ENCODE measurements around the gene COX6A2. TPM values are rescaled to one million over a fixed set of nuclear protein-coding genes. Genes with fewer than 3 reads are reported as not detected.

COX6A2 gene
- total RNA-seq, 2 donors from 2014 or later, result not detected

DNA sequence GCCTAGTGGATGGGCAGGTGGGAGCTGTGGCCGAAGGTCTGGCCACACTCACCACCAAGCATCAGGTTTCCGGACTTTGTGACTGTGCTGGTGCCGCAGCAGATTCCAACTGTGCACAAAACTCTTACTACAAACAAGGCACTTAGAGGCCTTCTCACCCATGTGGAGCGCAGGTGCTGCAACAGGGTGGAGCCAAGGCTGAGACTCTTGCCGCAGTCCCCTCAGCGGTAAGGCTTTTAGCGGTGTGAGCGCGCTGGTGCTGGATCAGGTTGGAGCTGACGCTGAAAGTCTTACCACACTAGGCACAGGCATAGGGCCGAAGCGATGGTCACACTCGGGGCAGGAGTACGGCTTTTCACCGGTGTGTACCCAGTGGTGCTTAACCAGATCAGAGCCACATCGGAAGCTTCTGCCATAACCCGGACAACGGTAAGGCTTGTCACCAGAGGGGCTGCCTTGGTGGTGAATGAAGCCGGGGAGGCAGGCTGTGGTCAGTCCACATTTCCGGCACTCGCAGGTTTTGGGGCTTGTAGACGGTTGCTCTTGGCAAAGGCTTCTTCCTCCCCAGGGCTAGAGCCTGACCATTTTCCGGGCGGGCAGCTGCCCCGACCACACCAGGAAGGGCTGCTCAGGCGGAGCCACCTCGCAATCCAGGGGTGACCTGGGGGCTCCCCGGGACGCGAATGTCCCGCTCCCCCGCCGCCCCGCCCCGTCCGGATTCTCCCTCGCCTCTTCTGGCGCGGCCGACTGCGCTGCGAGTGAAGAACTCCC is 30.1 kb upstream of the COX6A2 start:
- H3K27ac ChIP-seq, result peak overlapping the region; percentile 96 to 99
- peak overlapping the region; percentile 85 for H3K4me3 ChIP-seq
- ATAC-seq (ENCODE audit: insufficient number of reproducible peaks, low FRiP score, low read depth) (no peak), DNase-seq (ENCODE audit: low spot score) (no peak)
- peaks cover 6% of the 10 kb centered on the region for H3K36me3 ChIP-seq
- H3K4me1 ChIP-seq (ENCODE audit: control insufficient read depth in 1 of 2, low read depth in 2 of 2), result peaks cover 45 to 58% of the 10 kb centered on the region in 2 donors
- TF ChIP-seq, protein P1, sequence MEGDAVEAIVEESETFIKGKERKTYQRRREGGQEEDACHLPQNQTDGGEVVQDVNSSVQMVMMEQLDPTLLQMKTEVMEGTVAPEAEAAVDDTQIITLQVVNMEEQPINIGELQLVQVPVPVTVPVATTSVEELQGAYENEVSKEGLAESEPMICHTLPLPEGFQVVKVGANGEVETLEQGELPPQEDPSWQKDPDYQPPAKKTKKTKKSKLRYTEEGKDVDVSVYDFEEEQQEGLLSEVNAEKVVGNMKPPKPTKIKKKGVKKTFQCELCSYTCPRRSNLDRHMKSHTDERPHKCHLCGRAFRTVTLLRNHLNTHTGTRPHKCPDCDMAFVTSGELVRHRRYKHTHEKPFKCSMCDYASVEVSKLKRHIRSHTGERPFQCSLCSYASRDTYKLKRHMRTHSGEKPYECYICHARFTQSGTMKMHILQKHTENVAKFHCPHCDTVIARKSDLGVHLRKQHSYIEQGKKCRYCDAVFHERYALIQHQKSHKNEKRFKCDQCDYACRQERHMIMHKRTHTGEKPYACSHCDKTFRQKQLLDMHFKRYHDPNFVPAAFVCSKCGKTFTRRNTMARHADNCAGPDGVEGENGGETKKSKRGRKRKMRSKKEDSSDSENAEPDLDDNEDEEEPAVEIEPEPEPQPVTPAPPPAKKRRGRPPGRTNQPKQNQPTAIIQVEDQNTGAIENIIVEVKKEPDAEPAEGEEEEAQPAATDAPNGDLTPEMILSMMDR (IDR thresholded peaks at IDR 0.05), result no peak
- no peaks in the 10 kb centered on the region for H3K27me3 ChIP-seq (replicated peaks; ENCODE audit: insufficient read depth)
- no peaks in the 10 kb centered on the region for H3K9me3 ChIP-seq

DNA sequence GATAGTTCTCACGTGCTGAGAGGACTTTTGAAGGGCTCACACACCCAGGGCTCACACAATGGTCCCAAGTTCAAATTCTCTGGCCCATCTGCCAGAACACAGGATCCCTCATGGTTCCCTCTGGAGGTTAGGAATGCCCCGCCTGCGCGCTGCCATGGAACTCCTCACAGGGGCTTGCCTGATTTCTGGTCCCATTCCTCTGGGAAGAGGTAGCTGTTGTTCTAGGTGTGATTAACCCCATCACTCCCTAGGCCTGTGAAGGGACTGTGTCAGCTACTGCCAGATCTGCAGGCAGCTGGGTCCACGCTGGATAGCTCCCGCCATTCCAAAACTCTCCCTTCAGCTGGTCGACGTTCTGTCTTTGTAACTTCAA is 28.8 kb upstream of the COX6A2 start:
- H3K27ac ChIP-seq, result no peak overlapping the region
- H3K27me3 ChIP-seq (replicated peaks; ENCODE audit: insufficient read depth), result no peaks in the 10 kb centered on the region
- peaks cover 55 to 71% of the 10 kb centered on the region in 2 donors for H3K4me1 ChIP-seq (ENCODE audit: control insufficient read depth in 1 of 2, low read depth in 2 of 2)
- TF ChIP-seq, protein P1 (IDR thresholded peaks at IDR 0.05), result no peak
- H3K9me3 ChIP-seq, result no peaks in the 10 kb centered on the region
- H3K4me3 ChIP-seq, result no peak overlapping the region
- no peak for ATAC-seq (ENCODE audit: insufficient number of reproducible peaks, low FRiP score, low read depth)
- H3K36me3 ChIP-seq, result no peaks in the 10 kb centered on the region
- no peak for DNase-seq (ENCODE audit: low spot score)

DNA sequence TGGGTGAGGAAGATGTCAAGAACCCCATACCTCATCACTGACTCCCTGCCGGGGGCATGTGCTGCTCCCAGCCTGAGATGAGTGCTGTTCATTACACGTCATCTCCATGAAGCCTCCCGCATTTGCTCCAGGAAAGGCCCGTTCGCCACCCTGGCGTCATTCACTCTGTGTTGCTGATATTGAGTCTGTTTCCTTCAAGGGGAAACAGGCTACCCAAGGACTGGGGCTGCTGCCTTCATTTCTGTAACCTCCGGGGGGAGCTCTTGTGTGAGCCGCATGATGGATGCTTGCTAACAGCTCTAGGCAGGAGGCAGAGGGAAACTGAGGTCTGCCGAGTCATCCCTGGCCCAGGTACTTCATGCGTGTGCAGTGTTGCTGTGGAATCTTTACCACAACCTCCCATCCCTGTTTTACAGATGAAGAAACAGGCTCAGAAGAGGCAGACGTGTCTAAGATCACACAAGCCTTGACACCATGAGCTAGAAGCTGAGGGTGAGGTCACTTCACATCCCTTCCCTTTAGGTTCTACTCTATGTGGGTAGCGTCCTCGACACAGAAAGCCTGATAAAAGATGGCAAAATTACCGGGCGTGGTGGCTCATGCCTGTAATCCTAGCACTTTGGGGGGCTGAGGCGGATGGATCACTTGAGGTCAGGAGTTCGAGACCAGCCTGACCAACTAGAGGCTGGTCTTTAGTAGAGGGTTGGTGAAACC is 27.6 kb upstream of the COX6A2 start:
- Histone ChIP-seq H3K9me3 (no peaks in the 10 kb centered on the region), H3K4me3 (no peak overlapping the region), H3K36me3 (no peaks in the 10 kb centered on the region), H3K4me1 (ENCODE audit: control insufficient read depth in 1 of 2, low read depth in 2 of 2) (peaks cover 61 to 77% of the 10 kb centered on the region in 2 donors), H3K27ac (no peak overlapping the region), H3K27me3 (replicated peaks; ENCODE audit: insufficient read depth) (no peaks in the 10 kb centered on the region)
- ATAC-seq (ENCODE audit: insufficient number of reproducible peaks, low FRiP score, low read depth), result no peak
- DNase-seq (ENCODE audit: low spot score), result no peak
- TF ChIP-seq, protein P1 (IDR thresholded peaks at IDR 0.05), result no peak

DNA sequence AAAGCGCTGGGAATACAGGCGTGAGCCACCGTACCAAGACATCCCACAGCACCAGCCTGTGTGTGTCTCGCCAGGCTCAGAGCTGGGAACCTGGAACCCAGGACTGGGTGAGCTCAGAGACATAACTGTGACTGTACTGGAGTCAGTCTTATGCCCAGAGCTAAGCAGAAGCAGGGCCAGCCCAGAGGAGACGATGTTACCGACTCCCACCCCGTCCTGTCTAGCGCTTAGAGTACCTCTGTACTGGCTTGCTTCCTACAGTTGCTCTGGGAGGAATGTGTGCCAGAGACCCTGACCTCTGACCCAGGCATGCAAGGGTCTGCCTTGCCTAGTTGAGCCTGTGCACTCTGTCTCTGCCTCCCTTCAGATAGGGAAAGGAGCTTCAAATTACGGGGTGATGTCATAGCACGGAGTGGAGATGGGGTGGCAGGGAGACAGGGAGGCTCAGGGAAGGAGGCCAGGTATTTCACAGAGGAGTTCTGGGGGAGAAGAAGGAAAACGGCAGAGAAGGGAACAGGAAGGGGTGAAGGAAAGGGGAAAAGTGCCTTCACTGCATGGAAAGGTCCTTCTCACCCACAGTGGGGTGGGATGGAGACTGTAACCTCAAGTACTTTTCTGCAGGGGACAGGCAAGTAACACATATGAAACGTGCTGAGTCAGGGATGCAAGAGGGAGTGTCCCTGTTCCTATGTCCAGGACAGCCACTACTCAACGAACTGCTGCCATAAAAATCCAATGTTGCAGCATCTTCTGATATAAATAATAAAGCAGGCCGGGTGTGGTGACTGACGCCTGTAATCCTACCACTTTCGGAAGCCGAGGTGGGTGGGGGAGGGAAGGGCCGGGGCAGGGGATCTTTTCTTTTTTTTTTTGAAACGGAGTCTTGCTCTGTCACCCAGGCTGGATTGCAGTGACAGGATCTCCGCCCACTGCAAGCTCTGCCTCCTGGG is 25.4 kb upstream of the COX6A2 start:
- peak overlapping the region; percentile 40 for H3K4me3 ChIP-seq
- DNase-seq (ENCODE audit: low spot score), result no peak
- H3K36me3 ChIP-seq, result no peaks in the 10 kb centered on the region
- H3K9me3 ChIP-seq, result no peaks in the 10 kb centered on the region
- peaks cover 56 to 69% of the 10 kb centered on the region in 2 donors for H3K4me1 ChIP-seq (ENCODE audit: control insufficient read depth in 1 of 2, low read depth in 2 of 2)
- ATAC-seq (ENCODE audit: insufficient number of reproducible peaks, low FRiP score, low read depth), result no peak
- H3K27ac ChIP-seq, result peak overlapping the region; percentile 79 to 82
- TF ChIP-seq, protein P1 (IDR thresholded peaks at IDR 0.05), result no peak
- no peaks in the 10 kb centered on the region for H3K27me3 ChIP-seq (replicated peaks; ENCODE audit: insufficient read depth)
